HepG2 (cell line): ENCODE measurements around the gene KCNH6. TPM values are rescaled to one million over a fixed set of nuclear protein-coding genes. Genes with fewer than 3 reads are reported as not detected.
A peak's percentile ranks its signal among the peaks of the same experiment; 100 is the strongest.

Experiments used
- CREB1 ChIP-seq, 2 experiments: fragments of 450-650 bp in 1 of 2; IDR thresholded peaks; 2 replicates each; pipeline ENCODE4 v1.6.1; 2016 to 2017; ENCODE audit warnings: control low read depth in 1 of 2, mild to moderate bottlenecking in 1 of 2, missing compliant biosample characterization in 1 of 2, missing genetic modification characterization in 1 of 2
- GTF3A ChIP-seq: sonication (generic); formaldehyde crosslinking; conservative IDR thresholded peaks from 2 replicates; pipeline ENCODE4 v1.4.0; 2020; ENCODE audit warnings: mild to moderate bottlenecking, missing genetic modification reagents
- HNRNPL ChIP-seq: fragments of 200-400 bp; formaldehyde crosslinking; IDR thresholded peaks from 2 replicates; pipeline ENCODE4 v1.6.1; 2017; ENCODE audit warnings: mild to moderate bottlenecking, low read depth, low read length
- PHF21A ChIP-seq: sonication (generic); formaldehyde crosslinking; IDR thresholded peaks from 2 replicates; pipeline ENCODE4 v1.5.0; 2020; ENCODE audit warnings: mild to moderate bottlenecking, missing genetic modification reagents
- SP140L ChIP-seq: sonication (generic); formaldehyde crosslinking; IDR thresholded peaks from 2 replicates; pipeline ENCODE4 v1.4.0; 2020; ENCODE audit warnings: missing genetic modification reagents, borderline replicate concordance
- TGIF2 ChIP-seq: IDR thresholded peaks from 2 replicates; pipeline ENCODE4 v1.6.1; 2016; ENCODE audit warnings: control low read depth, missing compliant biosample characterization
- U2AF2 ChIP-seq: fragments of 200-400 bp; formaldehyde crosslinking; IDR thresholded peaks from 2 replicates; pipeline ENCODE4 v1.6.1; 2017; ENCODE audit warnings: low read depth, mild to moderate bottlenecking, low read length
- ZBTB20 ChIP-seq: sonication (generic); formaldehyde crosslinking; IDR thresholded peaks from 2 replicates; pipeline ENCODE4 v1.8.1; 2023; ENCODE audit warnings: missing genetic modification reagents, low read depth, mild to moderate bottlenecking, borderline replicate concordance
- ZBTB44 ChIP-seq: sonication (generic); formaldehyde crosslinking; IDR thresholded peaks from 2 replicates; pipeline ENCODE4 v1.4.0; 2020; ENCODE audit warnings: missing genetic modification reagents
- ZNF280D ChIP-seq: sonication (generic); formaldehyde crosslinking; IDR thresholded peaks from 2 replicates; pipeline ENCODE4 v1.5.1; 2020; ENCODE audit warnings: mild to moderate bottlenecking, missing genetic modification reagents
- ZNF317 ChIP-seq: sonication (generic); formaldehyde crosslinking; IDR thresholded peaks from 2 replicates; pipeline ENCODE4 v1.5.0; 2020; ENCODE audit warnings: mild to moderate bottlenecking, missing genetic modification reagents
- ZNF430 ChIP-seq: sonication (generic); formaldehyde crosslinking; IDR thresholded peaks from 2 replicates; pipeline ENCODE4 v1.9.0; 2021; ENCODE audit warnings: mild to moderate bottlenecking, missing genetic modification reagents
- ZNF550 ChIP-seq: sonication (generic); formaldehyde crosslinking; IDR thresholded peaks from 2 replicates; pipeline ENCODE4 v1.4.0; 2020; ENCODE audit warnings: mild to moderate bottlenecking, missing genetic modification reagents, borderline replicate concordance
- ZNF567 ChIP-seq: sonication (generic); formaldehyde crosslinking; IDR thresholded peaks from 2 replicates; pipeline ENCODE4 v1.8.1; 2023; ENCODE audit warnings: mild to moderate bottlenecking, missing genetic modification reagents, borderline replicate concordance
- ZNF619 ChIP-seq: sonication (generic); formaldehyde crosslinking; IDR thresholded peaks from 2 replicates; pipeline ENCODE4 v1.4.0; 2020; ENCODE audit warnings: mild to moderate bottlenecking, missing genetic modification reagents
- ZNF747 ChIP-seq: sonication (generic); formaldehyde crosslinking; IDR thresholded peaks from 2 replicates; pipeline ENCODE4 v1.8.1; 2023; ENCODE audit warnings: missing genetic modification reagents, mild to moderate bottlenecking, borderline replicate concordance
- ZNF75D ChIP-seq: sonication (generic); formaldehyde crosslinking; IDR thresholded peaks from 2 replicates; pipeline ENCODE4 v1.8.1; 2023; ENCODE audit warnings: missing genetic modification reagents, mild to moderate bottlenecking, borderline replicate concordance
- ZNF784 ChIP-seq: sonication (generic); formaldehyde crosslinking; IDR thresholded peaks from 2 replicates; pipeline ENCODE4 v1.5.1; 2020; ENCODE audit warnings: missing genetic modification reagents, mild to moderate bottlenecking, borderline replicate concordance
- ZNF879 ChIP-seq: sonication (generic); formaldehyde crosslinking; IDR thresholded peaks from 2 replicates; pipeline ENCODE4 v1.8.1; 2023; ENCODE audit warnings: missing genetic modification reagents
- polyA plus RNA-seq, 8 experiments: library from polyadenylated mRNA; depleted of rRNA in 3 of 8; stranded (reverse) in 7 of 8; unstranded in 1 of 8; fragments of >200 nt; fragmentation: Illumina TruSeq in 4 of 8; extraction: Trizol in 4 of 8; gene quantifications; 2 replicates each; pipeline versions ENCODE4 v1.2.1 to v1.2.3, GENCODE V29; 2011 to 2016; ENCODE audit warnings: low read depth in 4 of 8, missing spikeins in 1 of 8, mixed read lengths in 1 of 8; ENCODE audit not compliant: insufficient read depth in 1 of 8
- total RNA-seq, 5 experiments: library from RNA; depleted of rRNA; stranded (reverse); fragments of >200 nt; fragmentation: Illumina TruSeq; extraction: Trizol; gene quantifications; 2 replicates each; pipeline ENCODE4 v1.2.3, GENCODE V29; 2016; ENCODE audit warnings: low read depth in 1 of 5
- TF ChIP-seq, protein P1 (sequence below): sonication (generic); formaldehyde crosslinking; IDR thresholded peaks from 2 replicates; pipeline ENCODE4 v1.5.0; 2020; ENCODE audit warnings: missing genetic modification reagents, mild to moderate bottlenecking, borderline replicate concordance
- TF ChIP-seq, protein P2 (sequence below): IDR thresholded peaks from 2 replicates; pipeline ENCODE4 v1.6.1; 2016; ENCODE audit warnings: mild to moderate bottlenecking, missing biosample characterization, missing genetic modification reagents
- TF ChIP-seq, protein P3 (sequence below): sonication (generic); formaldehyde crosslinking; IDR thresholded peaks from 2 replicates; pipeline ENCODE4 v1.8.1; 2022; ENCODE audit warnings: low read depth, mild to moderate bottlenecking, missing genetic modification reagents

KCNH6 gene
- total and polyA plus RNA-seq, 2 of the 13 experiments (the other 11 are each of a cell fraction or from before 2014, with no cell fraction given) = 0.05 to 0.18 TPM

GRCh38 chr17:63578769-63579111 lies 55.6 kb downstream of the KCNH6 start (continued):
- TF ChIP-seq TGIF2 (CRISPR knock-in tag) (no peak), ZNF430 (CRISPR knock-in tag) (no peak), HNRNPL (no peak), ZBTB44 (CRISPR knock-in tag) (no peak), U2AF2 (no peak), ZNF879 (no peak), CREB1 (IDR thresholded peaks at IDR 0.05) (no peak), CREB1 (CRISPR knock-in tag; IDR thresholded peaks at IDR 0.05) (no peak), SP140L (CRISPR knock-in tag) (no peak), ZNF317 (CRISPR knock-in tag) (no peak), ZNF280D (no peak), GTF3A (CRISPR knock-in tag) (no peak), ZNF784 (CRISPR knock-in tag) (0 out of 2 replicates have a peak, but pooled peaks have one; percentile 1), ZNF550 (CRISPR knock-in tag) (no peak), ZNF619 (CRISPR knock-in tag) (0 out of 2 replicates have a peak, but pooled peaks have one; percentile 22), ZNF567 (CRISPR knock-in tag) (no peak), PHF21A (CRISPR knock-in tag) (no peak), ZNF747 (no peak), ZBTB20 (CRISPR knock-in tag) (no peak), ZNF75D (no peak)
- TF ChIP-seq, protein P1, sequence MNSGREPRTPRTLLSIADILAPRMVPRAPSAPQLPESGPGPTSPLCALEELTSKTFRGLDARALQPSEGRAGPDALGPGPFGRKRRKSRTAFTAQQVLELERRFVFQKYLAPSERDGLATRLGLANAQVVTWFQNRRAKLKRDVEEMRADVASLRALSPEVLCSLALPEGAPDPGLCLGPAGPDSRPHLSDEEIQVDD (CRISPR knock-in tag) = no peak
- TF ChIP-seq, protein P2, sequence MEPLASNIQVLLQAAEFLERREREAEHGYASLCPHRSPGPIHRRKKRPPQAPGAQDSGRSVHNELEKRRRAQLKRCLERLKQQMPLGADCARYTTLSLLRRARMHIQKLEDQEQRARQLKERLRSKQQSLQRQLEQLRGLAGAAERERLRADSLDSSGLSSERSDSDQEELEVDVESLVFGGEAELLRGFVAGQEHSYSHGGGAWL (CRISPR knock-in tag) = no peak
- TF ChIP-seq, protein P3, sequence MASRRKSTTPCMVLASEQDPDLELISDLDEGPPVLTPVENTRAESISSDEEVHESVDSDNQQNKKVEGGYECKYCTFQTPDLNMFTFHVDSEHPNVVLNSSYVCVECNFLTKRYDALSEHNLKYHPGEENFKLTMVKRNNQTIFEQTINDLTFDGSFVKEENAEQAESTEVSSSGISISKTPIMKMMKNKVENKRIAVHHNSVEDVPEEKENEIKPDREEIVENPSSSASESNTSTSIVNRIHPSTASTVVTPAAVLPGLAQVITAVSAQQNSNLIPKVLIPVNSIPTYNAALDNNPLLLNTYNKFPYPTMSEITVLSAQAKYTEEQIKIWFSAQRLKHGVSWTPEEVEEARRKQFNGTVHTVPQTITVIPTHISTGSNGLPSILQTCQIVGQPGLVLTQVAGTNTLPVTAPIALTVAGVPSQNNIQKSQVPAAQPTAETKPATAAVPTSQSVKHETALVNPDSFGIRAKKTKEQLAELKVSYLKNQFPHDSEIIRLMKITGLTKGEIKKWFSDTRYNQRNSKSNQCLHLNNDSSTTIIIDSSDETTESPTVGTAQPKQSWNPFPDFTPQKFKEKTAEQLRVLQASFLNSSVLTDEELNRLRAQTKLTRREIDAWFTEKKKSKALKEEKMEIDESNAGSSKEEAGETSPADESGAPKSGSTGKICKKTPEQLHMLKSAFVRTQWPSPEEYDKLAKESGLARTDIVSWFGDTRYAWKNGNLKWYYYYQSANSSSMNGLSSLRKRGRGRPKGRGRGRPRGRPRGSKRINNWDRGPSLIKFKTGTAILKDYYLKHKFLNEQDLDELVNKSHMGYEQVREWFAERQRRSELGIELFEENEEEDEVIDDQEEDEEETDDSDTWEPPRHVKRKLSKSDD (CRISPR knock-in tag) = no peak
